IMR-90 (cell line): ENCODE results near the gene RAPGEF3. TPM values are rescaled to one million over a fixed set of nuclear protein-coding genes. Genes with fewer than 3 reads are reported as not detected.

Experiments used
- ATAC-seq: fragments of 200-7000 bp; cut with Tn5 transposase; 2 replicates; pipeline ENCODE4 v1.9.1; 2020; ENCODE audit warnings: low read depth, mild to moderate bottlenecking, moderate library complexity
- BruUV-seq: library from RNA; stranded (reverse); fragments of 400-500 nt; replicated peaks from 2 replicates; lab custom pipeline; 2021; lab: Mats Ljungman, UMichigan
- CTCF ChIA-PET: fragments of 300-600 bp; formaldehyde crosslinking; extraction: SDS; loops from one replicate; lab custom pipeline; 2021; ENCODE audit warnings: antibody characterized with exemption; lab: Yijun Ruan, JAX
- POLR2A ChIA-PET: fragments of 300-600 bp; sonication (Branson Sonifier 250); formaldehyde crosslinking; loops from one replicate; lab custom pipeline; 2022; ENCODE audit warnings: antibody characterized with exemption; ENCODE audit not compliant: unreplicated experiment; lab: Charles Lee
- DNase-seq: peaks from one replicate; pipeline ENCODE4 v3.0.0; 2013
- H2AFZ ChIP-seq: replicated peaks from 2 replicates; pipeline ENCODE3; 2013; ENCODE audit warnings: low read length, mild to moderate bottlenecking; ENCODE audit not compliant: poor library complexity
- H2AK5ac ChIP-seq: 2 replicates; pipeline ENCODE4 v1.6.1; 2013; ENCODE audit warnings: low read depth, low read length, inconsistent platforms
- H2AK9ac ChIP-seq: replicated peaks from 2 replicates; pipeline ENCODE3; 2013; ENCODE audit warnings: mild to moderate bottlenecking, low read depth, low read length, moderate library complexity; ENCODE audit not compliant: poor library complexity
- H2BK120ac ChIP-seq: 2 replicates; pipeline ENCODE4 v1.6.1; 2013; ENCODE audit warnings: low read depth, low read length, inconsistent platforms
- H2BK15ac ChIP-seq: 3 replicates; pipeline ENCODE4 v1.6.1; 2013; ENCODE audit warnings: low read depth, low read length, inconsistent platforms
- H2BK20ac ChIP-seq: 2 replicates; pipeline ENCODE4 v1.6.1; 2013; ENCODE audit warnings: low read depth, mild to moderate bottlenecking, inconsistent platforms, low read length, moderate library complexity
- H2BK5ac ChIP-seq: 2 replicates; pipeline ENCODE4 v1.6.1; 2013; ENCODE audit warnings: mild to moderate bottlenecking, low read depth, low read length, inconsistent platforms; ENCODE audit not compliant: poor library complexity, severe bottlenecking
- H3K14ac ChIP-seq: replicated peaks from 2 replicates; pipeline ENCODE4 v1.6.1; 2013; ENCODE audit warnings: low read depth, low read length, inconsistent platforms
- H3K18ac ChIP-seq: 2 replicates; pipeline ENCODE4 v1.6.1; 2013; ENCODE audit warnings: low read depth, low read length, control low read depth
- H3K23ac ChIP-seq: 2 replicates; pipeline ENCODE4 v1.6.1; 2013; ENCODE audit warnings: low read depth, low read length, inconsistent platforms
- H3K27ac ChIP-seq: 2 replicates; pipeline ENCODE4 v1.5.1; 2013; ENCODE audit warnings: mild to moderate bottlenecking, control low read depth, low read length; ENCODE audit not compliant: insufficient read depth
- H3K27me3 ChIP-seq: 2 replicates; pipeline ENCODE4 v1.6.1; 2013; ENCODE audit warnings: low read length; ENCODE audit not compliant: control insufficient read depth, insufficient read depth
- H3K36me3 ChIP-seq: 2 replicates; pipeline ENCODE4 v1.6.1; 2013; ENCODE audit warnings: low read length, mixed read lengths; ENCODE audit not compliant: control insufficient read depth, insufficient read depth
- H3K4ac ChIP-seq: 2 replicates; pipeline ENCODE4 v1.6.1; 2013; ENCODE audit warnings: low read depth, low read length, inconsistent platforms
- H3K4me1 ChIP-seq: 2 replicates; pipeline ENCODE4 v1.6.1; 2013; ENCODE audit warnings: low read length, mixed read lengths; ENCODE audit not compliant: control insufficient read depth, insufficient read depth
- H3K4me2 ChIP-seq: 2 replicates; pipeline ENCODE4 v1.6.1; 2013; ENCODE audit warnings: low read depth, mild to moderate bottlenecking, control low read depth, low read length, moderate library complexity
- H3K4me3 ChIP-seq: 2 replicates; pipeline ENCODE4 v1.5.1; 2013; ENCODE audit warnings: low read depth, mild to moderate bottlenecking, control low read depth, low read length, moderate library complexity; ENCODE audit not compliant: insufficient read depth
- H3K56ac ChIP-seq: 2 replicates; pipeline ENCODE4 v1.6.1; 2013; ENCODE audit warnings: low read length, inconsistent platforms; ENCODE audit not compliant: insufficient read depth; ENCODE audit errors: extremely low read depth
- H3K79me1 ChIP-seq, 2 experiments: 2 replicates each; pipeline ENCODE4 v1.6.1; 2013; ENCODE audit warnings: low read length in 2 of 2, inconsistent platforms in 1 of 2, low read depth in 1 of 2
- H3K9ac ChIP-seq: 2 replicates; pipeline ENCODE4 v1.6.1; 2013; ENCODE audit warnings: low read depth, low read length, control low read depth
- H3K9me1 ChIP-seq: 2 replicates; pipeline ENCODE4 v1.6.1; 2013; ENCODE audit warnings: low read length, inconsistent platforms; ENCODE audit not compliant: insufficient read depth
- H3K9me3 ChIP-seq: 2 replicates; pipeline ENCODE4 v1.6.1; 2013; ENCODE audit warnings: low read length; ENCODE audit not compliant: control insufficient read depth, insufficient read depth
- H4K20me1 ChIP-seq: 2 replicates; pipeline ENCODE4 v1.6.1; 2013; ENCODE audit warnings: low read length, inconsistent platforms; ENCODE audit not compliant: insufficient read depth
- H4K5ac ChIP-seq: 2 replicates; pipeline ENCODE4 v1.6.1; 2013; ENCODE audit warnings: mild to moderate bottlenecking, low read depth, low read length, control low read depth
- H4K8ac ChIP-seq, 2 experiments: 2 replicates each; pipeline ENCODE4 v1.6.1; 2013; ENCODE audit warnings: low read depth in 2 of 2, low read length in 2 of 2, control low read depth in 1 of 2, inconsistent platforms in 1 of 2
- H4K91ac ChIP-seq: 2 replicates; pipeline ENCODE4 v1.6.1; 2013; ENCODE audit warnings: low read depth, low read length, inconsistent platforms; ENCODE audit not compliant: insufficient read depth
- BHLHE40 ChIP-seq: fragments of 150-350 bp; IDR thresholded peaks from 2 replicates; pipeline ENCODE4 v1.6.1; 2016; ENCODE audit warnings: mild to moderate bottlenecking, low read depth, low read length
- CEBPB ChIP-seq: IDR thresholded peaks from 2 replicates; pipeline ENCODE4 v1.6.1; 2012; ENCODE audit warnings: low read depth, low read length, improper control_type of control experiment
- CHD1 ChIP-seq: IDR thresholded peaks from 2 replicates; pipeline ENCODE4 v1.6.1; 2012; ENCODE audit warnings: low read depth, low read length, improper control_type of control experiment
- ELK1 ChIP-seq: fragments of 150-350 bp; IDR thresholded peaks from 2 replicates; pipeline ENCODE4 v1.6.1; 2016; ENCODE audit warnings: low read depth, mild to moderate bottlenecking, low read length, moderate library complexity, borderline replicate concordance
- FOS ChIP-seq: fragments of 150-350 bp; IDR thresholded peaks from 2 replicates; pipeline ENCODE4 v1.6.1; 2016; ENCODE audit warnings: low read depth, low read length
- MAFK ChIP-seq: IDR thresholded peaks from 2 replicates; pipeline ENCODE4 v1.6.1; 2012; ENCODE audit warnings: low read depth, low read length, improper control_type of control experiment
- MAZ ChIP-seq: IDR thresholded peaks from 2 replicates; pipeline ENCODE4 v1.6.1; 2012; ENCODE audit warnings: low read depth, mild to moderate bottlenecking, low read length, improper control_type of control experiment, moderate library complexity, borderline replicate concordance
- MXI1 ChIP-seq: IDR thresholded peaks from 2 replicates; pipeline ENCODE4 v1.6.1; 2012; ENCODE audit warnings: low read depth, mild to moderate bottlenecking, low read length, moderate library complexity, borderline replicate concordance
- NFE2L2 ChIP-seq: fragments of 150-350 bp; IDR thresholded peaks from 2 replicates; pipeline ENCODE4 v1.6.1; 2016; ENCODE audit warnings: low read depth, mild to moderate bottlenecking, low read length
- POLR2A ChIP-seq: IDR thresholded peaks from 2 replicates; pipeline ENCODE4 v1.6.1; 2012; ENCODE audit warnings: mild to moderate bottlenecking, low read depth, low read length
- RAD21 ChIP-seq: IDR thresholded peaks from 2 replicates; pipeline ENCODE4 v1.6.1; 2012; ENCODE audit warnings: low read length, improper control_type of control experiment
- RCOR1 ChIP-seq: IDR thresholded peaks from 2 replicates; pipeline ENCODE4 v1.6.1; 2012; ENCODE audit warnings: mild to moderate bottlenecking, low read length, improper control_type of control experiment; ENCODE audit not compliant: insufficient replicate concordance
- RFX5 ChIP-seq: IDR thresholded peaks from 2 replicates; pipeline ENCODE4 v1.8.0; 2012; ENCODE audit warnings: low read depth, mild to moderate bottlenecking, low read length, moderate library complexity
- SMC3 ChIP-seq: fragments of 150-350 bp; IDR thresholded peaks from 2 replicates; pipeline ENCODE4 v1.6.1; 2016; ENCODE audit warnings: low read depth, mild to moderate bottlenecking, antibody characterized with exemption, low read length, moderate library complexity
- USF2 ChIP-seq: fragments of 150-350 bp; IDR thresholded peaks from 2 replicates; pipeline ENCODE4 v1.6.1; 2017; ENCODE audit warnings: mild to moderate bottlenecking, antibody characterized with exemption, low read length, low read depth
- WGBS, 2 experiments: methylation state at CpG; one replicate each; pipeline versions ENCODE4 v1.1.5 to v1.1.7; 2013; ENCODE audit warnings: missing lambda C conversion rate in 2 of 2; ENCODE audit not compliant: insufficient read length in 1 of 2; ENCODE audit errors: extremely low coverage in 2 of 2; 5-methylcytosine and 5-hydroxymethylcytosine counted together
- dilution Hi-C: fragments of 300-500 bp; cut with HindIII; formaldehyde crosslinking; loops from one replicate; pipeline ENCODE4 v1.14.3; 2018; ENCODE audit warnings: low sequenced_read_pairs; ENCODE audit not compliant: unreplicated experiment
- in situ Hi-C: fragments of 300-500 bp; cut with MboI; formaldehyde crosslinking; loops from 3 replicates; pipeline ENCODE4 v1.14.3; 2019; ENCODE audit warnings: low sequenced_read_pairs, inconsistent platforms, mixed read lengths
- intact Hi-C: fragments of 100-400 bp; cut with micrococcal nuclease; formaldehyde crosslinking; loops from 2 replicates; pipeline ENCODE4 v1.10.0; 2022
- polyA plus RNA-seq, 3 experiments: library from polyadenylated mRNA; depleted of rRNA; stranded (reverse); fragments of >200 nt; gene quantifications; 2 replicates each; pipeline ENCODE4 v1.2.3, GENCODE V29; 2012; ENCODE audit warnings: low replicate concordance in 1 of 3
- total RNA-seq: library from RNA; depleted of rRNA; stranded (reverse); fragments of >200 nt; gene quantifications from 2 replicates; pipeline ENCODE4 v1.2.3, GENCODE V29; 2012
- TF ChIP-seq, protein P1 (sequence below): conservative IDR thresholded peaks from 2 replicates; pipeline ENCODE4 v1.5.1; 2012; ENCODE audit warnings: mild to moderate bottlenecking, low read depth, low read length, improper control_type of control experiment

RAPGEF3 gene
- total and polyA plus RNA-seq, 2 of the 4 experiments (the other 2 are of a cell fraction), result 1.3 to 2.0 TPM

DNA sequence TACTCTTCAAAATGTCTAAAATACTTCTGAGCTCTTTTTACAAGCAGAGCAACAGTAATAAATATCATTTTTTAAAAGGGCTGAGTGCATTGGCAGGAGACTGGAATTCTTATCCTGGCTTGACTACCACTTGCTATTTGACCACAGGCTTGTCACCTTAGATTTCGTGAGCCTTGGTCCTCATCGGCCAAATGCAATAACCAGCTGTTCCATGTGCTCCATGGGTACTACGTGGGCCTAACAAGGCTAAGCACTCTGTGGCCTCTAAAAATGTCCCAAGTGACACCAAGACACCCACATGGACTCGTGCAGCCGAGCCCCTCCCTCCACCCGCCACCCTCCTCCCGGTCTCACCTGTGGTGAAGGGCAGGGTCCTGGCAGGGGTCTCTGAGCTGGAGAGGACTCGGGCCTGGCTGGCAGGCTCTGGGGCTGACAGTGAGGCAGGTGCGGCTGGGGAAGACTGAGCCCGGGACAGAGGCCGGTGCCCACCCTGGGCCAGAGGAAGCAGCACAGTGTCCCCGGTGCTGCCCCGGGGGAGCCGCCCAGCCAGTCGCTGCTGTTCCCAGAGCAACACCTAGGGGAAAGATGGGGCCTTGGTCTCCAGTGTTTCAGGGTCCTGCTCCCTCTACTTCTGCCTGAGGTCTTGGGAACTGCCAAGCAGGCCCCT is 34.5 kb upstream of the RAPGEF3 start:
- H3K36me3 ChIP-seq, result peaks cover 82% of the 10 kb centered on the region
- intact Hi-C loops, result no loop called here
- H3K18ac ChIP-seq, result no peak overlapping the region

More for the DNA sequence above, 34.5 kb upstream of the RAPGEF3 start:
- dilution Hi-C loops (no loop called here), in situ Hi-C loops (no loop called here)
- no peak overlapping the region for H2BK15ac ChIP-seq
- no peak overlapping the region for H3K56ac ChIP-seq
- no peak overlapping the region for H2AK9ac ChIP-seq
- H2AK5ac ChIP-seq, result no peak overlapping the region
- no peaks in the 10 kb centered on the region for H3K27me3 ChIP-seq
- peaks cover 7 to 27% of the 10 kb centered on the region in 2 experiments for H3K79me1 ChIP-seq
- H3K14ac ChIP-seq, result no peak overlapping the region
- H3K4me1 ChIP-seq, result no peaks in the 10 kb centered on the region
- BruUV-seq, result no TSS peak
- H4K8ac ChIP-seq, result no peak overlapping the region
- no peak overlapping the region for H3K4me2 ChIP-seq
- 94% methylated on average over 6 of the region's 15 CpGs; no CpG with 5 or more reads in 1 of the 2 experiments for WGBS, 2 experiments
- H3K4ac ChIP-seq, result no peak overlapping the region
- TF ChIP-seq CHD1 (no peak), MXI1 (no peak), MAFK (no peak), USF2 (no peak), RAD21 (no peak), BHLHE40 (no peak), CEBPB (no peak), RFX5 (no peak), SMC3 (no peak), NFE2L2 (no peak), ELK1 (no peak), RCOR1 (no peak), POLR2A (no peak), FOS (no peak), MAZ (no peak)
- TF ChIP-seq, protein P1, sequence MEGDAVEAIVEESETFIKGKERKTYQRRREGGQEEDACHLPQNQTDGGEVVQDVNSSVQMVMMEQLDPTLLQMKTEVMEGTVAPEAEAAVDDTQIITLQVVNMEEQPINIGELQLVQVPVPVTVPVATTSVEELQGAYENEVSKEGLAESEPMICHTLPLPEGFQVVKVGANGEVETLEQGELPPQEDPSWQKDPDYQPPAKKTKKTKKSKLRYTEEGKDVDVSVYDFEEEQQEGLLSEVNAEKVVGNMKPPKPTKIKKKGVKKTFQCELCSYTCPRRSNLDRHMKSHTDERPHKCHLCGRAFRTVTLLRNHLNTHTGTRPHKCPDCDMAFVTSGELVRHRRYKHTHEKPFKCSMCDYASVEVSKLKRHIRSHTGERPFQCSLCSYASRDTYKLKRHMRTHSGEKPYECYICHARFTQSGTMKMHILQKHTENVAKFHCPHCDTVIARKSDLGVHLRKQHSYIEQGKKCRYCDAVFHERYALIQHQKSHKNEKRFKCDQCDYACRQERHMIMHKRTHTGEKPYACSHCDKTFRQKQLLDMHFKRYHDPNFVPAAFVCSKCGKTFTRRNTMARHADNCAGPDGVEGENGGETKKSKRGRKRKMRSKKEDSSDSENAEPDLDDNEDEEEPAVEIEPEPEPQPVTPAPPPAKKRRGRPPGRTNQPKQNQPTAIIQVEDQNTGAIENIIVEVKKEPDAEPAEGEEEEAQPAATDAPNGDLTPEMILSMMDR, result no peak
- H2BK20ac ChIP-seq, result no peak overlapping the region
- no peak overlapping the region for H3K27ac ChIP-seq
- H3K23ac ChIP-seq, result no peak overlapping the region
- H2BK120ac ChIP-seq, result no peak overlapping the region
- peaks cover 16% of the 10 kb centered on the region for H4K20me1 ChIP-seq
- H2BK5ac ChIP-seq, result no peak overlapping the region
- no peaks in the 10 kb centered on the region for H3K9me1 ChIP-seq
- H2AFZ ChIP-seq, result no peak overlapping the region
- ChIA-PET POLR2A (no interaction called here), CTCF (interaction anchor here (1.3 kb wide), 1 partner anchor 44 kb away, joined by 4 read pairs; no protein-coding TSS in a partner anchor)
- no peak overlapping the region for H4K5ac ChIP-seq
- H3K9ac ChIP-seq, result no peak overlapping the region
- ATAC-seq (no peak), DNase-seq (no peak)
- no peaks in the 10 kb centered on the region for H3K9me3 ChIP-seq
- H4K91ac ChIP-seq, result no peak overlapping the region
- H3K4me3 ChIP-seq, result no peak overlapping the region
